Muscle layer of duodenum (tissue), 2 donors: ENCODE measurements around the gene INVS.
"Not testable (repeated sequence)": the region's sequence is repeated elsewhere in the genome, so short reads cannot be mapped to it uniquely, and the experiment has no call there.

ENCODE experiments used
- H3K27ac ChIP-seq: one replicate; pipeline ENCODE4 v1.7.0; 2013; ENCODE audit warnings: mild to moderate bottlenecking, low read length
- H3K27me3 ChIP-seq: one replicate; pipeline ENCODE4 v1.7.0; 2013; ENCODE audit warnings: low read depth, mild to moderate bottlenecking, control low read depth, low read length
- H3K36me3 ChIP-seq, 2 donors: one replicate each; pipeline ENCODE4 v1.7.0; 2013; ENCODE audit warnings: low read length in 2 of 2, control low read depth in 1 of 2, mild to moderate bottlenecking in 1 of 2; ENCODE audit not compliant: insufficient read depth in 2 of 2, control insufficient read depth in 1 of 2
- H3K4me1 ChIP-seq, 2 donors: one replicate each; pipeline ENCODE4 v1.7.0; 2013; ENCODE audit warnings: low read length in 2 of 2, mild to moderate bottlenecking in 2 of 2, control low read depth in 1 of 2, moderate library complexity in 1 of 2; ENCODE audit not compliant: insufficient read depth in 2 of 2, control insufficient read depth in 1 of 2
- H3K4me3 ChIP-seq, 2 donors: one replicate each; pipeline ENCODE4 v1.7.0; 2013; ENCODE audit warnings: low read length in 2 of 2, low read depth in 1 of 2, mild to moderate bottlenecking in 1 of 2
- H3K9me3 ChIP-seq, 2 donors: one replicate each; pipeline ENCODE4 v1.7.0; 2013; ENCODE audit warnings: low read length in 2 of 2, control low read depth in 1 of 2, mild to moderate bottlenecking in 1 of 2; ENCODE audit not compliant: control insufficient read depth in 1 of 2
- donor health status: healthy.

INVS gene

GRCh38 chr9:100086097-100086635, 12.9 kb upstream of the INVS start:
- H3K36me3 ChIP-seq = no peaks in the 10 kb centered on the region

GRCh38 chr9:100087218-100087617, 11.8 kb upstream of the INVS start:
- peaks cover 0 to 11% of the 10 kb centered on the region in 2 donors for H3K4me1 ChIP-seq
- H3K4me3 ChIP-seq = no peak overlapping the region
- H3K36me3 ChIP-seq = no peaks in the 10 kb centered on the region
- no peak overlapping the region for H3K27ac ChIP-seq
- no peaks in the 10 kb centered on the region for H3K27me3 ChIP-seq
- no peaks in the 10 kb centered on the region for H3K9me3 ChIP-seq

More at GRCh38 chr9:100086097-100086635, 12.9 kb upstream of the INVS start:
- no peak overlapping the region for H3K4me3 ChIP-seq
- H3K9me3 ChIP-seq = no peaks in the 10 kb centered on the region
- peaks cover 0 to 11% of the 10 kb centered on the region in 2 donors for H3K4me1 ChIP-seq
- no peaks in the 10 kb centered on the region for H3K27me3 ChIP-seq
- H3K27ac ChIP-seq = no peak overlapping the region

- Histone ChIP-seq H3K27ac (no peak overlapping the region), H3K27me3 (no peaks in the 10 kb centered on the region), H3K4me3 (no peak overlapping the region), H3K36me3 (no peaks in the 10 kb centered on the region), H3K4me1 (peaks cover 0 to 7% of the 10 kb centered on the region in 2 donors), H3K9me3 (no peaks in the 10 kb centered on the region)
Observed at GRCh38 chr9:100088202-100088601, 10.8 kb upstream of the INVS start.

GRCh38 chr9:100090880-100091279, 8.2 kb upstream of the INVS start:
- Histone ChIP-seq H3K27ac (no peak overlapping the region), H3K36me3 (no peaks in the 10 kb centered on the region), H3K4me1 (no peaks in the 10 kb centered on the region), H3K9me3 (no peaks in the 10 kb centered on the region), H3K27me3 (no peaks in the 10 kb centered on the region), H3K4me3 (no peak overlapping the region)

- no peak overlapping the region for H3K27ac ChIP-seq
- no peak overlapping the region for H3K4me3 ChIP-seq
- H3K9me3 ChIP-seq = no peaks in the 10 kb centered on the region
- H3K4me1 ChIP-seq = peaks cover 0 to 4% of the 10 kb centered on the region in 2 donors
- H3K27me3 ChIP-seq = no peaks in the 10 kb centered on the region
- H3K36me3 ChIP-seq = no peaks in the 10 kb centered on the region
Observed at GRCh38 chr9:100091650-100092049, 7.4 kb upstream of the INVS start.

GRCh38 chr9:100092066-100092465, 7.0 kb upstream of the INVS start:
- H3K4me1 ChIP-seq = peaks cover 0 to 8% of the 10 kb centered on the region in 2 donors
- no peak overlapping the region for H3K27ac ChIP-seq
- H3K4me3 ChIP-seq = no peak overlapping the region
- no peaks in the 10 kb centered on the region for H3K36me3 ChIP-seq
- no peaks in the 10 kb centered on the region for H3K27me3 ChIP-seq
- H3K9me3 ChIP-seq = no peaks in the 10 kb centered on the region

- H3K27me3 ChIP-seq, H3K9me3 ChIP-seq, H3K36me3 ChIP-seq, H3K4me3 ChIP-seq, H3K27ac ChIP-seq: not testable (repeated sequence)
- H3K4me1 ChIP-seq = peaks cover 9 to 19% of the 10 kb centered on the region in 2 donors
Observed at GRCh38 chr9:100094411-100094810, 4.6 kb upstream of the INVS start.

- Histone ChIP-seq H3K27me3 (no peaks in the 10 kb centered on the region), H3K36me3 (peaks cover 0 to 4% of the 10 kb centered on the region in 2 donors), H3K9me3 (no peaks in the 10 kb centered on the region), H3K27ac (no peak overlapping the region), H3K4me1 (peaks cover 9 to 23% of the 10 kb centered on the region in 2 donors), H3K4me3 (no peak overlapping the region)
Observed at GRCh38 chr9:100096378-100096916, 2.6 kb upstream of the INVS start.

GRCh38 chr9:100098046-100098886, 777 bp upstream of the INVS start:
- Histone ChIP-seq H3K9me3 (no peaks in the 10 kb centered on the region), H3K4me3 (peak overlapping the region; percentile 93 to 99), H3K27ac (peak overlapping the region; percentile 92), H3K27me3 (no peaks in the 10 kb centered on the region), H3K4me1 (peaks cover 9 to 23% of the 10 kb centered on the region in 2 donors), H3K36me3 (peaks cover 0 to 4% of the 10 kb centered on the region in 2 donors)

GRCh38 chr9:100099722-100100042, 639 bp downstream of the INVS start:
- H3K4me3 ChIP-seq = peak overlapping the region; percentile 93 to 99
- H3K27me3 ChIP-seq = no peaks in the 10 kb centered on the region
- no peaks in the 10 kb centered on the region for H3K9me3 ChIP-seq
- peak overlapping the region; percentile 82 for H3K27ac ChIP-seq
- peaks cover 6 to 12% of the 10 kb centered on the region in 2 donors for H3K36me3 ChIP-seq
- H3K4me1 ChIP-seq = peaks cover 9 to 23% of the 10 kb centered on the region in 2 donors

- no peaks in the 10 kb centered on the region for H3K27me3 ChIP-seq
- H3K27ac ChIP-seq = peak overlapping the region; percentile 82
- H3K36me3 ChIP-seq = peaks cover 6 to 15% of the 10 kb centered on the region in 2 donors
- H3K9me3 ChIP-seq = no peaks in the 10 kb centered on the region
- peak overlapping the region; percentile 93 to 99 for H3K4me3 ChIP-seq
- peaks cover 9 to 23% of the 10 kb centered on the region in 2 donors for H3K4me1 ChIP-seq
Observed at GRCh38 chr9:100100146-100100667, 1.2 kb downstream of the INVS start.
